SK-N-SH (cell line): Measurements from ENCODE around the gene CLCN3.

Experiments used
- CTCF ChIP-seq: fragments of 200-600 bp; sonication (generic); IDR thresholded peaks from 2 replicates; pipeline ENCODE4 v1.6.1; 2017; ENCODE audit warnings: antibody characterized with exemption, mild to moderate bottlenecking, moderate library complexity
- EP300 ChIP-seq, 2 experiments: IDR thresholded peaks; 2 replicates each; pipeline versions ENCODE4 v1.4.0 to v1.6.1; 2012; ENCODE audit warnings: borderline replicate concordance in 1 of 2, low read depth in 1 of 2, low read length in 1 of 2
- POLR2AphosphoS5 ChIP-seq: IDR thresholded peaks from 2 replicates; pipeline ENCODE4 v1.6.1; 2012; ENCODE audit warnings: low read depth, low read length
- TAF1 ChIP-seq: IDR thresholded peaks from 2 replicates; pipeline ENCODE4 v1.6.1; 2012; ENCODE audit warnings: low read depth, mild to moderate bottlenecking, low read length, moderate library complexity, borderline replicate concordance

DNA sequence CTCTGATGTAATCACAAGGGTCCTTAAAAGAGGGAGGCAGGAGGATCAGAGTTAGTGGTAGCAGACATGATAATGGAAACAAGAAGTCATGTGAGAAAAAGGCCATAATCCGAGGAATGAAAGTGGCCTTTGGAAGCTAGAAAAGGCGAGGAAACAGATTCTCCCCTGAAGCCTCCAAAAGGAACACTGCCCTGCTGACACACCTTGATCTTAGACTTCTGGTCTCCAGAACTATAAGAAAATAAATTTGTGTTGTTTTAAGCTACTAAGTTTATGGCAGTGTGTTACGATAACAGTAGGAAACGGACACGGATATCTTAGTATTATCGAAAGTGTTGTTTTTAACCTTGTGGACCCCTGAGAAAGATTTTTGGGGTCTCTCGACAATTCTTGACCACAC, 24.4 kb downstream of the CLCN3 start:
- TF ChIP-seq POLR2AphosphoS5 (no peak), CTCF (no peak), EP300 (IDR thresholded peaks at IDR 0.05; ENCODE audit: borderline replicate concordance in 1 of 2, low read depth in 1 of 2, low read length in 1 of 2) (no peak), TAF1 (no peak)
